Measurements from ENCODE around the gene PIGBOS1.

PIGBOS1 gene

DNA sequence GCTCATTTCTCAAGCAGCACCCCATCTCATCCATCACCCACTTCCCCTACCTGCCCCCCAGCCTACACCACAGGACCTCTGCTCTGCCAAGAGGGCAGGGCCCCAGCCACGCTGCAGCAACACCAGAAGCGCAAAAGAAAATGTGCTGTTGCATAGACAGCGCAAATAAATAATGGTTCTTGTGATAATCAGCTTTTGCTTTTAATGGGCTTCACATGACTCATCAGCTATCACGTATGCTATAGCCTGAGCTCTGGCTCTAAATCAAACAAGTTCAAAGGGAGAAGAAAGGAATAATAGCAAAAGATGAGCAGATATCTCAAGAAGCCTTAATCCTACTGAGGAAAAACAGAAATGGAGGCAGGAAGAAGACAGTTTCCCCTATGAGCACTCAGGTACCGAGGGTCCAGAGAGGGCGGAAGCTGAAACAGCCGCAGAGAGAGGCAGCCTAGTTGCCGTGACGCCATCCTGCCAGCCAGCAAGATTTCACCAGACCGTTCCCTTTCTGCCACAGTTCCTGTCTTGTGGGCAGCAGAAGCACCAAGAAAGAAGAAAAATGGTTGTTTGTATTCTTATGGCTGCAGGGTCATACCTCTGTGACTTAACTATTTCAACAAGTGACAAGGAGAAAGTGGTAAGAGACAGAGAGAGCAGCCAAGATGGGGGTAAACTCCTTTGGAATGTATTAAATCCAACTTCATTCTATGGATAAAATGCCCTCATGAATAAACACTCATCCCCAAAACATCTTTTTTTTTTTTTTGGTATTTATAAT is 51.3 kb downstream of the PIGBOS1 start:
- H3K36me3 Mint-ChIP-seq, result peaks cover 24 to 49% of the 10 kb centered on the region in 2 donors
- H3K4me3 Mint-ChIP-seq, result peak overlapping the region; percentile 74 to 81
- peak overlapping the region; percentile 92 for H3K27ac Mint-ChIP-seq
- peaks cover 20 to 53% of the 10 kb centered on the region in 2 donors for H3K4me1 Mint-ChIP-seq
- peak; percentile 50 for DNase-seq
- H3K9me3 Mint-ChIP-seq, result no peaks in the 10 kb centered on the region
- H3K27me3 Mint-ChIP-seq, result no peaks in the 10 kb centered on the region
- peak; percentile 99 for ATAC-seq (replicated peaks)
